ENCODE measurements around the gene EEF1G.

EEF1G gene

GRCh38 chr11:62538470-62539237, 35.0 kb downstream of the EEF1G start:
- no peak for DNase-seq

GRCh38 chr11:62536301-62536957, 37.3 kb downstream of the EEF1G start:
- DNase-seq = no peak

GRCh38 chr11:62535802-62536201, 37.9 kb downstream of the EEF1G start:
- no peak for DNase-seq

GRCh38 chr11:62534779-62535545, 38.7 kb downstream of the EEF1G start:
- no peak for DNase-seq

GRCh38 chr11:62532096-62532495, 41.6 kb downstream of the EEF1G start:
- no peak for DNase-seq

- DNase-seq = no peak
These were observed 56.8 kb downstream of the EEF1G start for GRCh38 chr11:62516736-62517371.

- DNase-seq = no peak
These were observed 59.5 kb downstream of the EEF1G start for GRCh38 chr11:62514151-62514550.

GRCh38 chr11:62513626-62514025, 60.1 kb downstream of the EEF1G start:
- DNase-seq = no peak

- no peak for DNase-seq
These were observed 60.7 kb downstream of the EEF1G start for GRCh38 chr11:62512961-62513360.

Measured in 8988T (cell line).